ENCODE results near the gene PARP6.

Gene PARP6

GRCh38 chr15:72289597-72290325, 17.4 kb upstream of the PARP6 start:
- TF ChIP-seq TAF1 (IDR thresholded peaks at IDR 0.05; ENCODE audit: low read depth): no peak
- no peak for TF ChIP-seq MAX (IDR thresholded peaks at IDR 0.05)
- no peak for TF ChIP-seq TCF12 (IDR thresholded peaks at IDR 0.05; ENCODE audit: low read depth)
- TF ChIP-seq CEBPB (IDR thresholded peaks at IDR 0.05): no peak
- no peak for TF ChIP-seq TEAD4 (IDR thresholded peaks at IDR 0.05)
- no peak for TF ChIP-seq ZBTB7A (IDR thresholded peaks at IDR 0.05; ENCODE audit: low read depth)

GRCh38 chr15:72288796-72289596, 16.6 kb upstream of the PARP6 start:
- TF ChIP-seq CEBPB (IDR thresholded peaks at IDR 0.05) (no peak), EGR1 (IDR thresholded peaks at IDR 0.05) (no peak), NFIC (IDR thresholded peaks at IDR 0.05) (no peak), RAD21 (IDR thresholded peaks at IDR 0.05; ENCODE audit: low read depth) (no peak), ZBTB7A (IDR thresholded peaks at IDR 0.05; ENCODE audit: low read depth) (no peak), EP300 (IDR thresholded peaks at IDR 0.05; ENCODE audit: borderline replicate concordance) (no peak), YY1 (IDR thresholded peaks at IDR 0.05; ENCODE audit: low read depth) (no peak), FOXM1 (IDR thresholded peaks at IDR 0.05; ENCODE audit: borderline replicate concordance, low read depth) (no peak), TAF1 (IDR thresholded peaks at IDR 0.05; ENCODE audit: low read depth) (no peak), CREB1 (IDR thresholded peaks at IDR 0.05; ENCODE audit: low read depth) (no peak), USF1 (IDR thresholded peaks at IDR 0.05) (no peak), TCF12 (IDR thresholded peaks at IDR 0.05; ENCODE audit: low read depth) (no peak), MAX (IDR thresholded peaks at IDR 0.05) (no peak), TEAD4 (IDR thresholded peaks at IDR 0.05) (no peak), REST (IDR thresholded peaks at IDR 0.05; ENCODE audit: low read depth) (no peak)

GRCh38 chr15:72285927-72286516, 13.7 kb upstream of the PARP6 start:
- TF ChIP-seq TCF12 (IDR thresholded peaks at IDR 0.05; ENCODE audit: low read depth) (no peak), RAD21 (IDR thresholded peaks at IDR 0.05; ENCODE audit: low read depth) (peak; percentile 35; the same call in 1 of the 2 replicates), EGR1 (IDR thresholded peaks at IDR 0.05) (no peak), USF1 (IDR thresholded peaks at IDR 0.05) (no peak)

- TF ChIP-seq NFIC (IDR thresholded peaks at IDR 0.05): no peak
- TF ChIP-seq CREB1 (IDR thresholded peaks at IDR 0.05; ENCODE audit: low read depth): no peak
- no peak for TF ChIP-seq USF1 (IDR thresholded peaks at IDR 0.05)
- TF ChIP-seq RAD21 (IDR thresholded peaks at IDR 0.05; ENCODE audit: low read depth): 0 out of 2 replicates have a peak, but pooled peaks have one; percentile 8
Measured at GRCh38 chr15:72285402-72285801, 13.0 kb upstream of the PARP6 start.

GRCh38 chr15:72284781-72285180, 12.4 kb upstream of the PARP6 start:
- TF ChIP-seq RAD21 (IDR thresholded peaks at IDR 0.05; ENCODE audit: low read depth) (no peak), YY1 (IDR thresholded peaks at IDR 0.05; ENCODE audit: low read depth) (no peak), EP300 (IDR thresholded peaks at IDR 0.05; ENCODE audit: borderline replicate concordance) (no peak), MAX (IDR thresholded peaks at IDR 0.05) (no peak), CREB1 (IDR thresholded peaks at IDR 0.05; ENCODE audit: low read depth) (no peak), CEBPB (IDR thresholded peaks at IDR 0.05) (no peak), ZBTB7A (IDR thresholded peaks at IDR 0.05; ENCODE audit: low read depth) (no peak), TEAD4 (IDR thresholded peaks at IDR 0.05) (no peak), NFIC (IDR thresholded peaks at IDR 0.05) (no peak), REST (IDR thresholded peaks at IDR 0.05; ENCODE audit: low read depth) (no peak)

Measured in Ishikawa (cell line).